Osteoblast (primary cell): ENCODE measurements around the gene S1PR1. TPM values are rescaled to one million over a fixed set of nuclear protein-coding genes. Genes with fewer than 3 reads are reported as not detected.
A peak's percentile ranks its signal among the peaks of the same experiment; 100 is the strongest.
"Not testable (repeated sequence)": the region's sequence is repeated elsewhere in the genome, so short reads cannot be mapped to it uniquely, and the experiment has no call there.

Experiments used
- DNase-seq: peaks from one replicate; pipeline ENCODE4 v3.0.0; 2011; ENCODE audit warnings: low spot score, mixed read lengths; ENCODE audit not compliant: insufficient read length; ENCODE audit errors: missing footprints
- H2AFZ ChIP-seq: 2 replicates; pipeline ENCODE4 v1.6.0; 2011; ENCODE audit warnings: mild to moderate bottlenecking, low read length
- H3K27ac ChIP-seq: 2 replicates; pipeline ENCODE4 v1.5.1; 2011; ENCODE audit warnings: mild to moderate bottlenecking, low read depth, low read length, moderate library complexity
- H3K27me3 ChIP-seq: 2 replicates; pipeline ENCODE4 v1.6.0; 2012; ENCODE audit warnings: mild to moderate bottlenecking, control low read depth, inconsistent platforms, low read length, moderate library complexity; ENCODE audit not compliant: insufficient read depth
- H3K36me3 ChIP-seq: 2 replicates; pipeline ENCODE4 v1.5.1; 2011; ENCODE audit warnings: mild to moderate bottlenecking, low read length, control low read depth, moderate library complexity; ENCODE audit not compliant: insufficient read depth
- H3K4me1 ChIP-seq: 2 replicates; pipeline ENCODE4 v1.5.1; 2011; ENCODE audit warnings: mild to moderate bottlenecking, low read length, control low read depth, moderate library complexity; ENCODE audit not compliant: insufficient read depth
- H3K4me2 ChIP-seq: 2 replicates; pipeline ENCODE4 v1.6.0; 2011; ENCODE audit warnings: mild to moderate bottlenecking, low read length; ENCODE audit not compliant: insufficient read depth
- H3K4me3 ChIP-seq: fragments of 200-600 bp; sonication (generic); 3 replicates; pipeline ENCODE4 v1.5.1; 2012; ENCODE audit warnings: mild to moderate bottlenecking, low read length, inconsistent platforms; ENCODE audit not compliant: insufficient read depth
- H3K79me2 ChIP-seq: 2 replicates; pipeline ENCODE4 v1.6.0; 2012; ENCODE audit warnings: mild to moderate bottlenecking, low read length, control low read depth, inconsistent platforms; ENCODE audit not compliant: insufficient read depth
- H3K9me3 ChIP-seq: 2 replicates; pipeline ENCODE4 v1.5.1; 2011; ENCODE audit warnings: low read depth, low read length, control low read depth
- H4K20me1 ChIP-seq: 2 replicates; pipeline ENCODE4 v1.6.0; 2012; ENCODE audit warnings: mild to moderate bottlenecking, low read length, control low read depth; ENCODE audit not compliant: insufficient read depth
- total RNA-seq: library from RNA; depleted of rRNA; stranded (reverse); fragments of >200 nt; gene quantifications from 2 replicates; pipeline ENCODE4 v1.2.3, GENCODE V29; 2012
- TF ChIP-seq, protein P1 (sequence below): IDR thresholded peaks from 2 replicates; pipeline ENCODE4 v1.5.1; 2011; ENCODE audit warnings: mild to moderate bottlenecking, low read depth, low read length, moderate library complexity; ENCODE audit errors: extremely low read depth

The S1PR1 gene
- total RNA-seq, 1 donor: 25.7 TPM

DNA sequence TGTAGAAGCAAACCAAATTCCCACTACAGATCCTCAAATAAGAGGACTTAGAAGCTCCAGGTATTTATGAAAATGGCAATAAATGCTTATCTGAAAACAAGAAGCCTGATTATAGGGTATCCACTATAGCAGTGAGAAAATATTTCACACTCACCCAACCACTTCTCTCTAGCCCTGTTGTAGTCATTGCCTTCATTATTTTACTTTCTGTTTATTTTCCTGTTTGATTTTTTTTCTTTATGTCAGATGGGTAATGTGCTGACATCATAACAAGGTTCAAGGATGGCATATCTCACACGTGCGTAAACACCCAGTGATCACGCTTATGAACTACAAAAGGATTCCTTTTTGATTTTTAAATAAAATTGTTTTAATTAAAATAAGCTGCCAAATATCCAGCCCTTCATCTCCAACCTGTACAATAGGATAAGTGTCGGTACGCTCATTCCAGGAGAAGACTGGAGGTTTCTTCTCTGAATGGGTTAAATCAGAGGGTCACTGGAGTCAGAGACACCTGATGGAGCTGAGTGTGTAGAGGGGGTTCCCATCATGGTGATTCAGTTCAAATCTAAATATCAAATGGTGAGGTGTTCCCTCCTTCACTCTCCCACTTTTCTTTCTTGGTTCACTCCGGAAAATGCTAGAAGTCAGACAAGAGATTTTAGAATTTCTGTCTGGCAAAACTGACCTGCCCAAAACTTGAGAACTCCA is 8.2 kb upstream of the S1PR1 start:
- Histone ChIP-seq H3K36me3 (no peaks in the 10 kb centered on the region), H2AFZ (no peak overlapping the region), H3K27ac (no peak overlapping the region), H3K27me3 (no peaks in the 10 kb centered on the region), H3K9me3 (no peaks in the 10 kb centered on the region), H3K4me2 (no peak overlapping the region), H3K4me3 (no peak overlapping the region), H3K4me1 (no peaks in the 10 kb centered on the region), H3K79me2 (no peaks in the 10 kb centered on the region), H4K20me1 (no peaks in the 10 kb centered on the region)
- TF ChIP-seq, protein P1, sequence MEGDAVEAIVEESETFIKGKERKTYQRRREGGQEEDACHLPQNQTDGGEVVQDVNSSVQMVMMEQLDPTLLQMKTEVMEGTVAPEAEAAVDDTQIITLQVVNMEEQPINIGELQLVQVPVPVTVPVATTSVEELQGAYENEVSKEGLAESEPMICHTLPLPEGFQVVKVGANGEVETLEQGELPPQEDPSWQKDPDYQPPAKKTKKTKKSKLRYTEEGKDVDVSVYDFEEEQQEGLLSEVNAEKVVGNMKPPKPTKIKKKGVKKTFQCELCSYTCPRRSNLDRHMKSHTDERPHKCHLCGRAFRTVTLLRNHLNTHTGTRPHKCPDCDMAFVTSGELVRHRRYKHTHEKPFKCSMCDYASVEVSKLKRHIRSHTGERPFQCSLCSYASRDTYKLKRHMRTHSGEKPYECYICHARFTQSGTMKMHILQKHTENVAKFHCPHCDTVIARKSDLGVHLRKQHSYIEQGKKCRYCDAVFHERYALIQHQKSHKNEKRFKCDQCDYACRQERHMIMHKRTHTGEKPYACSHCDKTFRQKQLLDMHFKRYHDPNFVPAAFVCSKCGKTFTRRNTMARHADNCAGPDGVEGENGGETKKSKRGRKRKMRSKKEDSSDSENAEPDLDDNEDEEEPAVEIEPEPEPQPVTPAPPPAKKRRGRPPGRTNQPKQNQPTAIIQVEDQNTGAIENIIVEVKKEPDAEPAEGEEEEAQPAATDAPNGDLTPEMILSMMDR: no peak
- DNase-seq: no peak

GRCh38 chr1:101232182-101232581 is 4.6 kb upstream of the S1PR1 start:
- H3K27ac ChIP-seq, H3K9me3 ChIP-seq, H4K20me1 ChIP-seq, H3K36me3 ChIP-seq, H3K79me2 ChIP-seq, H3K4me2 ChIP-seq, H3K27me3 ChIP-seq, H3K4me1 ChIP-seq, H2AFZ ChIP-seq, DNase-seq, H3K4me3 ChIP-seq: not testable (repeated sequence)

- H3K79me2 ChIP-seq: no peaks in the 10 kb centered on the region
- H4K20me1 ChIP-seq: no peaks in the 10 kb centered on the region
- no peaks in the 10 kb centered on the region for H3K9me3 ChIP-seq
- no peak for DNase-seq
- H2AFZ ChIP-seq: no peak overlapping the region
- H3K4me2 ChIP-seq: no peak overlapping the region
- H3K27ac ChIP-seq: no peak overlapping the region
- TF ChIP-seq, protein P1: no peak
- H3K4me3 ChIP-seq: no peak overlapping the region
- no peaks in the 10 kb centered on the region for H3K27me3 ChIP-seq
- peaks cover 18% of the 10 kb centered on the region for H3K4me1 ChIP-seq
- no peaks in the 10 kb centered on the region for H3K36me3 ChIP-seq
Measured at GRCh38 chr1:101233495-101233894, 3.3 kb upstream of the S1PR1 start.

DNA sequence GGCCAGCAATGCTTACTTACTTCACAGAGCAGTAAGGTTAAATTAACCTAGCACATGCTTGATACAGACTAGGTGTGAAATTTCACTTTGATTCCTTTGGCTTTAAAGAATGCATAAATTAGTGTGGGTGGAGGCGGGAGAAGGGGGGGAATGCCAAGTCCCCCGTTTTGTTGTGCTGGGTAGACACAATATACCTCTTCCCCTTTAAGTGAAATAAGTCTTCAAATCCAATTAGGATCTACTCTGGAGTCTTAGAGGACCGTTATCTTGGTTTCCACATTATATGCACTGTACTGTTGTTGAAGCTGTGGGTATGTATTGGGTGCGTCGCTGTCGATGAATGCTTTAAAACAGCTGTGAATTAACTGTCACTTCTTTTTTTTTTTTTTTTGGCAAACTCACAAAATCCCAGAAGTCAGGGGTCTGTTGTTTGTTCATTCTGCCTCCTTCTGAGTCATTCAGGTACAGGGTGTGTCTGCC is 1.6 kb upstream of the S1PR1 start:
- no peak overlapping the region for H3K27ac ChIP-seq
- DNase-seq: no peak

More for the DNA sequence above, 1.6 kb upstream of the S1PR1 start:
- Histone ChIP-seq H2AFZ (peak overlapping the region; percentile 82), H3K27me3 (no peaks in the 10 kb centered on the region), H3K4me3 (peak overlapping the region; percentile 85), H3K9me3 (no peaks in the 10 kb centered on the region), H4K20me1 (peaks cover 4% of the 10 kb centered on the region), H3K36me3 (peaks cover 9% of the 10 kb centered on the region), H3K4me1 (peaks cover 19% of the 10 kb centered on the region), H3K4me2 (peak overlapping the region; percentile 99), H3K79me2 (no peaks in the 10 kb centered on the region)
- TF ChIP-seq, protein P1: no peak
